ENCODE data around the gene BRCA1.
"Not testable (repeated sequence)": the region's sequence is repeated elsewhere in the genome, so short reads cannot be mapped to it uniquely, and the experiment has no call there.

BRCA1 gene

DNA sequence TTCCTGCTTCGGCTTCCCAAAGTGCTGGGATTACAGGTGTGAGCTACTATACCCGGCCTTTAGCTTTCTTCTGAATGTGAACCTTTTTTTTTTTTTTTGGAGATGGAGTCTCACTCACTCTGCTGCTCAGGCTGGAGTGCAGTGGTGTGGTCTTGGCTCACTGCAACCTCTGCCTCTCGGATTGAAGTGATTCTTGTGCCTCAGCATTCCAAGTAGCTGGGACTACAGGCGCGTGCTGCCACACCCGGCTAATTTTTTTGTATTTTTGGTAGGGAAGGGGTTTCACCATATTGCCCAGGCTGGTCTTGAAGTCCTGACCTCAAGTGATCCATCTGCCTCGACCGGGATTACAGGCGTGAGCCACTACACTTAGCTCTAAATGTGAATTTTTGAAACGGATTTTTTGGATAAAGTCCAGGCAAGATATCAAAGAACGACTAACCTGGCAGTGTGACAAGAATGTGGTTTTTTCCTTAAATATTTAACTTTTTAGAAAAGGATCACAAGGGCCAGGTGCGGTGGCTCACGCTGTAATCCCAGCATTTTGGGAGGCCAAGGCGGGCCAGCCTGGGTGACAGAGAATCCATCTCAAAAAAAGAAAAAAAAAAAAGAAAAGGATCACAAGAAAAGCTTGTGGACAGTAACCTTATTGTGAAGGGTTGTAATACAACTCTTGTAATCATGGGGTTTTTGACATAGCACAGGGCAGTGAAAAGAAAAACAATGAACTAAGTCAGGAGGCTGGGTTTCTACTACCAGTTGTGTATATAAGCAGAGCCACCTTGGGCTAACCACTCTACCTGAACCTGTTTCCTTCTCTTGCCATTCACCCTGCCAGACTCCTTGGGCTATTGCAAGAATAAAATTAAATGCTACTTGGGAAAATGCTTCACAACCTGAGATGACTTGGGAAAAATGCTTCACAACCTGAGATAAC, 6.2 kb downstream of the BRCA1 start:
- no peaks in the 10 kb centered on the region for H3K9me3 ChIP-seq (ENCODE audit: severe bottlenecking)
- peaks cover 64% of the 10 kb centered on the region for H3K36me3 ChIP-seq (ENCODE audit: low read depth)
- H3K4me1 ChIP-seq (ENCODE audit: insufficient read depth, poor library complexity, severe bottlenecking): peaks cover 3% of the 10 kb centered on the region
- no peak for DNase-seq (ENCODE audit: low spot score)
- no peak for ATAC-seq (ENCODE audit: low read depth)
- no peak overlapping the region for H3K27ac ChIP-seq (ENCODE audit: poor library complexity, severe bottlenecking)
- H3K27me3 ChIP-seq (ENCODE audit: insufficient read depth, poor library complexity, severe bottlenecking): no peaks in the 10 kb centered on the region
- H3K4me3 ChIP-seq (ENCODE audit: severe bottlenecking): no peak overlapping the region
- TF ChIP-seq, protein P1, sequence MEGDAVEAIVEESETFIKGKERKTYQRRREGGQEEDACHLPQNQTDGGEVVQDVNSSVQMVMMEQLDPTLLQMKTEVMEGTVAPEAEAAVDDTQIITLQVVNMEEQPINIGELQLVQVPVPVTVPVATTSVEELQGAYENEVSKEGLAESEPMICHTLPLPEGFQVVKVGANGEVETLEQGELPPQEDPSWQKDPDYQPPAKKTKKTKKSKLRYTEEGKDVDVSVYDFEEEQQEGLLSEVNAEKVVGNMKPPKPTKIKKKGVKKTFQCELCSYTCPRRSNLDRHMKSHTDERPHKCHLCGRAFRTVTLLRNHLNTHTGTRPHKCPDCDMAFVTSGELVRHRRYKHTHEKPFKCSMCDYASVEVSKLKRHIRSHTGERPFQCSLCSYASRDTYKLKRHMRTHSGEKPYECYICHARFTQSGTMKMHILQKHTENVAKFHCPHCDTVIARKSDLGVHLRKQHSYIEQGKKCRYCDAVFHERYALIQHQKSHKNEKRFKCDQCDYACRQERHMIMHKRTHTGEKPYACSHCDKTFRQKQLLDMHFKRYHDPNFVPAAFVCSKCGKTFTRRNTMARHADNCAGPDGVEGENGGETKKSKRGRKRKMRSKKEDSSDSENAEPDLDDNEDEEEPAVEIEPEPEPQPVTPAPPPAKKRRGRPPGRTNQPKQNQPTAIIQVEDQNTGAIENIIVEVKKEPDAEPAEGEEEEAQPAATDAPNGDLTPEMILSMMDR (IDR thresholded peaks at IDR 0.05; ENCODE audit: poor library complexity, severe bottlenecking): no peak

DNA sequence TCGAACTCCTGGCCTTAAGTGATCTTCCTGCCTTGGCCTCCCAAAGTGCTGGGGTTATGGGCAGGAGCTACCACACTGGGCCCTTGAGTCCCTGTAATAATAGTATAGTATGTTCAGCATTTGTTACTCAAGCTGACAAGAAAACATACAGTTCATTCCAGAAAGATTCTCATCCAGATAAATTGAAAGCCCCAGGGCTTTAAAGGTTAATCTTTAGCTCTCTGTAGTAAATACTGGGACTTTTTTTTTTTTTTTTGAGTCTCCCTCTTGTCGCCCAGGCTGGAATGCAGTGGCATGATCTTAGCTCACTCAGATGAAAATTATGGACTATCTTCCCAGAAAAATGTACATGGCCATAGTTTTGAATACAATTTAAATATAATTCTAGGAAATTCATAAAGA, 11.0 kb downstream of the BRCA1 start:
- H3K27me3 ChIP-seq (ENCODE audit: insufficient read depth, poor library complexity, severe bottlenecking): no peaks in the 10 kb centered on the region
- no peak overlapping the region for H3K4me3 ChIP-seq (ENCODE audit: severe bottlenecking)
- ATAC-seq (ENCODE audit: low read depth) (no peak), DNase-seq (ENCODE audit: low spot score) (no peak)
- no peaks in the 10 kb centered on the region for H3K4me1 ChIP-seq (ENCODE audit: insufficient read depth, poor library complexity, severe bottlenecking)
- H3K27ac ChIP-seq (ENCODE audit: poor library complexity, severe bottlenecking): no peak overlapping the region
- peaks cover 68% of the 10 kb centered on the region for H3K36me3 ChIP-seq (ENCODE audit: low read depth)
- TF ChIP-seq, protein P1 (IDR thresholded peaks at IDR 0.05; ENCODE audit: poor library complexity, severe bottlenecking): no peak
- H3K9me3 ChIP-seq (ENCODE audit: severe bottlenecking): no peaks in the 10 kb centered on the region

DNA sequence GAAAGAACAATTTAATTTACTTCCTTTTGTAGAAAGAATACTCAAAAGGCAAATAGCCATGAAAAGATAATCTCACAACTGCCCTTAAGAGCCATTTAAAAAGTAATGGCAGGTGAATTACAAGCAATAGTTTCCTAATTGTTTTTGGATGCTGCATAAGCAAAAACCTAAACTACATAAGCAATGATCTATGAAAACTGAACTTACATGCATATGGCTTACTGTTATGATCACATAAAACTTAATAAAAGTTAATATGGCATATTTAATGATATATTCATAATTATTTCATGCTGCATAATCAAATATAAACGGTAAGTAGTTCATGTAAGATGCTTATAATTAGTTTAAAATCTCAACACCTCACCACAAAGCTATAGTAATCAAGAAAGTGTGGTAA, 18.6 kb downstream of the BRCA1 start:
- no peaks in the 10 kb centered on the region for H3K27me3 ChIP-seq (ENCODE audit: insufficient read depth, poor library complexity, severe bottlenecking)
- ATAC-seq (ENCODE audit: low read depth): no peak
- no peak overlapping the region for H3K27ac ChIP-seq (ENCODE audit: poor library complexity, severe bottlenecking)
- H3K4me3 ChIP-seq (ENCODE audit: severe bottlenecking): no peak overlapping the region
- no peaks in the 10 kb centered on the region for H3K4me1 ChIP-seq (ENCODE audit: insufficient read depth, poor library complexity, severe bottlenecking)
- TF ChIP-seq, protein P1 (IDR thresholded peaks at IDR 0.05; ENCODE audit: poor library complexity, severe bottlenecking): no peak
- H3K9me3 ChIP-seq (ENCODE audit: severe bottlenecking): no peaks in the 10 kb centered on the region
- DNase-seq (ENCODE audit: low spot score): no peak
- H3K36me3 ChIP-seq (ENCODE audit: low read depth): peaks cover 75% of the 10 kb centered on the region

DNA sequence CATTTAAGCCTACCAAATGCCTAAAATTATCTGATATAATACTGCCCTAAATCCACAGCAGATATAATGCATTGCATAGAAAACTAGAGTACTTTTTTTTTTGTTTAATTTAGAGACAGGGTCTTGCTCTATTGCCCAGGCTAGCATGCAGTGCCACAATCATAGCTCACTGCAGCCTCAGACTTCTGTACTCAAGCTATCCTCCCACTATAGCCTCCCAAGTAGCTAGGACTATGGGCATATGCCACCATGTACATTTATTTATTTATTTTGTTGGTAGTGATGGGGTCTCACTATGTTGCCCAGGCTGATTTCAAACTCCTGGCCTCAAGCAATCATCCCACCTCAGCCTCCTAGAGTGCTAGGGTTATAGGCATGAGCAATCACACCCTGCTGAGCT, 20.0 kb downstream of the BRCA1 start:
- no peaks in the 10 kb centered on the region for H3K27me3 ChIP-seq (ENCODE audit: insufficient read depth, poor library complexity, severe bottlenecking)
- H3K9me3 ChIP-seq (ENCODE audit: severe bottlenecking): no peaks in the 10 kb centered on the region
- DNase-seq (ENCODE audit: low spot score): no peak
- no peaks in the 10 kb centered on the region for H3K4me1 ChIP-seq (ENCODE audit: insufficient read depth, poor library complexity, severe bottlenecking)
- ATAC-seq (ENCODE audit: low read depth): no peak
- TF ChIP-seq, protein P1 (IDR thresholded peaks at IDR 0.05; ENCODE audit: poor library complexity, severe bottlenecking): no peak
- H3K36me3 ChIP-seq (ENCODE audit: low read depth): peaks cover 74% of the 10 kb centered on the region
- no peak overlapping the region for H3K4me3 ChIP-seq (ENCODE audit: severe bottlenecking)
- H3K27ac ChIP-seq (ENCODE audit: poor library complexity, severe bottlenecking): no peak overlapping the region

DNA sequence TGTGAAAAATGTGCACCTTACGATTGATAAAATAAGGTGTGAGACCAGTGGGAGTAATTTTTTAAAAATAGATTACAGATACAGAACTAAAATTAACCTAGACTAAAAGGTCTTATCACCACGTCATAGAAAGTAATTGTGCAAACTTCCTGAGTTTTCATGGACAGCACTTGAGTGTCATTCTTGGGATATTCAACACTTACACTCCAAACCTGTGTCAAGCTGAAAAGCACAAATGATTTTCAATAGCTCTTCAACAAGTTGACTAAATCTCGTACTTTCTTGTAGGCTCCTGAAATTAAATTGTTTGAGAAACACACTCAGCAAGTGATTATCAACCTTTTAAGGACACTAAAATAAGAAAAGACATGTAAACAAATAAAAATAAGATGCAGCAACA, 20.5 kb downstream of the BRCA1 start:
- no peak overlapping the region for H3K27ac ChIP-seq (ENCODE audit: poor library complexity, severe bottlenecking)
- TF ChIP-seq, protein P1 (IDR thresholded peaks at IDR 0.05; ENCODE audit: poor library complexity, severe bottlenecking): no peak
- DNase-seq (ENCODE audit: low spot score): no peak
- H3K4me3 ChIP-seq (ENCODE audit: severe bottlenecking): no peak overlapping the region
- H3K36me3 ChIP-seq (ENCODE audit: low read depth): peaks cover 74% of the 10 kb centered on the region
- no peaks in the 10 kb centered on the region for H3K4me1 ChIP-seq (ENCODE audit: insufficient read depth, poor library complexity, severe bottlenecking)
- no peak for ATAC-seq (ENCODE audit: low read depth)
- H3K9me3 ChIP-seq (ENCODE audit: severe bottlenecking): no peaks in the 10 kb centered on the region
- no peaks in the 10 kb centered on the region for H3K27me3 ChIP-seq (ENCODE audit: insufficient read depth, poor library complexity, severe bottlenecking)

DNA sequence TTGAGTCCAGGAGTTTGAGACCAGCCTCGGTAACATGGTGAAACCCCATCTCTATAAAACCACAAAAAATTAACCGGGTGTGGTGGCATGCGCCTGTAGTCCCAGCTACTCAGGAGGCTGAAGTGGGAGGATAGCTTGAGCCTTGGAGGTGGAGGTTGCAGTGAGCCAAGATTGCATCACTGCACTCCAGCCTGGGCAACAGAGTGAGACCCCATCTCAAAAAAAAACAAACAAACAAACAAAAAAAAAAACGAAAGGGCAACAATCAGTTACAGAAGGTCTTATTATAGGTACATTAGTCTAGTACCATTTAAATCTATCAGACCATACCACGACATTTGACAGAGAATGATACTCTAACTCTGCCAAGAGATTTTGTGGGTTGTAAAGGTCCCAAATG, 29.8 kb downstream of the BRCA1 start:
- not testable (repeated sequence) for H3K4me3 ChIP-seq (ENCODE audit: severe bottlenecking); H3K4me1 ChIP-seq (ENCODE audit: insufficient read depth, poor library complexity, severe bottlenecking); H3K27ac ChIP-seq (ENCODE audit: poor library complexity, severe bottlenecking); DNase-seq (ENCODE audit: low spot score); ATAC-seq (ENCODE audit: low read depth); H3K27me3 ChIP-seq (ENCODE audit: insufficient read depth, poor library complexity, severe bottlenecking); H3K9me3 ChIP-seq (ENCODE audit: severe bottlenecking)
- peaks cover 80% of the 10 kb centered on the region for H3K36me3 ChIP-seq (ENCODE audit: low read depth)
